ENCODE data around the gene OXT. TPM values are rescaled to one million over a fixed set of nuclear protein-coding genes. Genes with fewer than 3 reads are reported as not detected.

Gene OXT
- total RNA-seq, 1 donor from 2014 or later: not detected

- no peaks in the 10 kb centered on the region for H3K27me3 Mint-ChIP-seq (ENCODE audit: unreplicated experiment)
- H3K36me3 Mint-ChIP-seq (ENCODE audit: unreplicated experiment): no peaks in the 10 kb centered on the region
- TF ChIP-seq CTCF (IDR thresholded peaks at IDR 0.05; ENCODE audit: partially characterized antibody, unreplicated experiment): no peak
- H3K9me3 Mint-ChIP-seq (ENCODE audit: unreplicated experiment): no peaks in the 10 kb centered on the region
- H3K27ac Mint-ChIP-seq (ENCODE audit: unreplicated experiment): no peak overlapping the region
- DNase-seq: no peak
- H3K4me1 Mint-ChIP-seq (ENCODE audit: low read depth, unreplicated experiment): peaks cover 4% of the 10 kb centered on the region
- H3K4me3 Mint-ChIP-seq (ENCODE audit: unreplicated experiment): no peak overlapping the region
Observed at GRCh38 chr20:3101737-3102574, 30.5 kb downstream of the OXT start.

GRCh38 chr20:3102575-3103368 lies 31.4 kb downstream of the OXT start:
- no peak for TF ChIP-seq CTCF (IDR thresholded peaks at IDR 0.05; ENCODE audit: partially characterized antibody, unreplicated experiment)
- no peaks in the 10 kb centered on the region for H3K27me3 Mint-ChIP-seq (ENCODE audit: unreplicated experiment)
- H3K36me3 Mint-ChIP-seq (ENCODE audit: unreplicated experiment): no peaks in the 10 kb centered on the region
- no peak overlapping the region for H3K27ac Mint-ChIP-seq (ENCODE audit: unreplicated experiment)
- H3K9me3 Mint-ChIP-seq (ENCODE audit: unreplicated experiment): no peaks in the 10 kb centered on the region
- DNase-seq: no peak
- H3K4me1 Mint-ChIP-seq (ENCODE audit: low read depth, unreplicated experiment): peaks cover 6% of the 10 kb centered on the region
- no peak overlapping the region for H3K4me3 Mint-ChIP-seq (ENCODE audit: unreplicated experiment)

GRCh38 chr20:3103369-3104032 lies 32.1 kb downstream of the OXT start:
- H3K9me3 Mint-ChIP-seq (ENCODE audit: unreplicated experiment): no peaks in the 10 kb centered on the region
- H3K27me3 Mint-ChIP-seq (ENCODE audit: unreplicated experiment): no peaks in the 10 kb centered on the region
- H3K36me3 Mint-ChIP-seq (ENCODE audit: unreplicated experiment): no peaks in the 10 kb centered on the region
- no peak for TF ChIP-seq CTCF (IDR thresholded peaks at IDR 0.05; ENCODE audit: partially characterized antibody, unreplicated experiment)
- no peak overlapping the region for H3K27ac Mint-ChIP-seq (ENCODE audit: unreplicated experiment)
- H3K4me3 Mint-ChIP-seq (ENCODE audit: unreplicated experiment): no peak overlapping the region
- peaks cover 3% of the 10 kb centered on the region for H3K4me1 Mint-ChIP-seq (ENCODE audit: low read depth, unreplicated experiment)
- no peak for DNase-seq

- no peak for TF ChIP-seq CTCF (IDR thresholded peaks at IDR 0.05; ENCODE audit: partially characterized antibody, unreplicated experiment)
- no peak overlapping the region for H3K4me3 Mint-ChIP-seq (ENCODE audit: unreplicated experiment)
- DNase-seq: no peak
- H3K9me3 Mint-ChIP-seq (ENCODE audit: unreplicated experiment): no peaks in the 10 kb centered on the region
- H3K27me3 Mint-ChIP-seq (ENCODE audit: unreplicated experiment): no peaks in the 10 kb centered on the region
- peaks cover 3% of the 10 kb centered on the region for H3K4me1 Mint-ChIP-seq (ENCODE audit: low read depth, unreplicated experiment)
- no peaks in the 10 kb centered on the region for H3K36me3 Mint-ChIP-seq (ENCODE audit: unreplicated experiment)
- no peak overlapping the region for H3K27ac Mint-ChIP-seq (ENCODE audit: unreplicated experiment)
Observed at GRCh38 chr20:3105256-3106137, 34.1 kb downstream of the OXT start.

Measured in glutamatergic neuron (in vitro differentiated cells).